WTC11 (cell line): ENCODE results near the gene MTRF1. TPM values are rescaled to one million over a fixed set of nuclear protein-coding genes. Genes with fewer than 3 reads are reported as not detected.

Source experiments
- ATAC-seq: fragments of 200-7000 bp; cut with Tn5 transposase; 2 replicates; pipeline ENCODE4 v1.10.0; 2021; ENCODE audit warnings: mild to moderate bottlenecking, moderate library complexity
- CTCF ChIA-PET: fragments of 300-600 bp; sonication (Branson Sonifier 250); formaldehyde crosslinking; loops from one replicate; lab custom pipeline; 2021; ENCODE audit warnings: antibody characterized with exemption; lab: Charles Lee
- POLR2A ChIA-PET: fragments of 350-600 bp; sonication (Branson Sonifier 250); formaldehyde crosslinking; loops from one replicate; lab custom pipeline; 2021; ENCODE audit warnings: antibody characterized with exemption; lab: Charles Lee
- DNase-seq: peaks from one replicate; pipeline ENCODE4 v3.0.0; 2021; ENCODE audit warnings: low spot score
- H3K27ac Mint-ChIP-seq: 2 replicates; pipeline ENCODE4 v1.8.0; 2021; ENCODE audit warnings: mixed read lengths
- H3K27me3 Mint-ChIP-seq: 2 replicates; pipeline ENCODE4 v1.8.0; 2021; ENCODE audit warnings: low read depth, mild to moderate bottlenecking, moderate library complexity, mixed read lengths
- H3K36me3 Mint-ChIP-seq: 2 replicates; pipeline ENCODE4 v1.8.0; 2021; ENCODE audit warnings: mixed read lengths
- H3K4me1 Mint-ChIP-seq: 2 replicates; pipeline ENCODE4 v1.8.0; 2022; ENCODE audit warnings: mixed read lengths
- H3K4me3 Mint-ChIP-seq: 2 replicates; pipeline ENCODE4 v1.8.0; 2021; ENCODE audit warnings: mild to moderate bottlenecking, moderate library complexity, mixed read lengths
- H3K9me3 Mint-ChIP-seq: 2 replicates; pipeline ENCODE4 v1.8.0; 2021; ENCODE audit warnings: mixed read lengths
- CBFB ChIP-seq: sonication (generic); formaldehyde crosslinking; IDR thresholded peaks from 2 replicates; pipeline ENCODE4 v1.8.1; 2022; ENCODE audit warnings: mild to moderate bottlenecking, low read depth, missing genetic modification reagents
- EMX1 ChIP-seq: fragments of 250-450 bp; sonication (Bioruptor Pico); IDR thresholded peaks from 2 replicates; pipeline ENCODE4 v1.8.0; 2021; ENCODE audit warnings: mild to moderate bottlenecking
- ESRRA ChIP-seq: sonication (generic); formaldehyde crosslinking; IDR thresholded peaks from 2 replicates; pipeline ENCODE4 v1.8.1; 2022; ENCODE audit warnings: mild to moderate bottlenecking, missing genetic modification reagents, borderline replicate concordance
- HMGA2 ChIP-seq: fragments of 250-450 bp; sonication (Bioruptor Pico); IDR thresholded peaks from 2 replicates; pipeline ENCODE4 v1.4.0; 2021; ENCODE audit warnings: mild to moderate bottlenecking, moderate library complexity
- KAT7 ChIP-seq: sonication (generic); formaldehyde crosslinking; IDR thresholded peaks from 2 replicates; pipeline ENCODE4 v1.8.1; 2023; ENCODE audit warnings: missing genetic modification reagents, mild to moderate bottlenecking, borderline replicate concordance
- MLX ChIP-seq: sonication (generic); formaldehyde crosslinking; IDR thresholded peaks from 2 replicates; pipeline ENCODE4 v1.8.1; 2023; ENCODE audit warnings: mild to moderate bottlenecking, missing genetic modification reagents, moderate library complexity
- NFATC4 ChIP-seq: fragments of 250-450 bp; sonication (Bioruptor Pico); IDR thresholded peaks from 2 replicates; pipeline ENCODE4 v1.9.0; 2021; ENCODE audit warnings: mild to moderate bottlenecking
- RELA ChIP-seq: sonication (generic); formaldehyde crosslinking; IDR thresholded peaks from 2 replicates; pipeline ENCODE4 v1.8.1; 2022; ENCODE audit warnings: missing genetic modification reagents, mild to moderate bottlenecking, borderline replicate concordance
- SMAD4 ChIP-seq: sonication (generic); formaldehyde crosslinking; IDR thresholded peaks from 2 replicates; pipeline ENCODE4 v1.8.0; 2022; ENCODE audit warnings: mild to moderate bottlenecking, missing genetic modification reagents
- STAT6 ChIP-seq: sonication (generic); formaldehyde crosslinking; conservative IDR thresholded peaks from 2 replicates; pipeline ENCODE4 v1.8.1; 2023; ENCODE audit warnings: mild to moderate bottlenecking, low read depth, missing genetic modification reagents, moderate library complexity
- TCF7 ChIP-seq: sonication (generic); formaldehyde crosslinking; IDR thresholded peaks from 2 replicates; pipeline ENCODE4 v1.8.0; 2022; ENCODE audit warnings: mild to moderate bottlenecking, low read depth, missing genetic modification reagents, moderate library complexity
- TEAD4 ChIP-seq: sonication (generic); formaldehyde crosslinking; IDR thresholded peaks from 2 replicates; pipeline ENCODE4 v1.8.0; 2022; ENCODE audit warnings: mild to moderate bottlenecking, missing genetic modification reagents
- ZNF219 ChIP-seq: sonication (generic); formaldehyde crosslinking; IDR thresholded peaks from 2 replicates; pipeline ENCODE4 v1.8.0; 2023; ENCODE audit warnings: missing genetic modification reagents, mild to moderate bottlenecking, borderline replicate concordance
- ZNF232 ChIP-seq: sonication (generic); formaldehyde crosslinking; IDR thresholded peaks from 2 replicates; pipeline ENCODE4 v1.8.0; 2022; ENCODE audit warnings: mild to moderate bottlenecking, missing genetic modification reagents
- ZNF263 ChIP-seq: sonication (generic); formaldehyde crosslinking; IDR thresholded peaks from 2 replicates; pipeline ENCODE4 v1.8.1; 2022; ENCODE audit warnings: low read depth, mild to moderate bottlenecking, moderate library complexity, missing genetic modification reagents
- ZNF416 ChIP-seq: fragments of 250-450 bp; sonication (Bioruptor Pico); IDR thresholded peaks from 2 replicates; pipeline ENCODE4 v1.9.0; 2021; ENCODE audit warnings: mild to moderate bottlenecking, inconsistent platforms
- ZNF671 ChIP-seq: fragments of 250-450 bp; sonication (Bioruptor Pico); IDR thresholded peaks from 2 replicates; pipeline ENCODE4 v1.8.0; 2021; ENCODE audit warnings: mild to moderate bottlenecking
- total RNA-seq: library from RNA; stranded (reverse); gene quantifications from 3 replicates; pipeline ENCODE4 v1.2.3, GENCODE V29; 2021
- TF ChIP-seq, protein P1 (sequence below): sonication (generic); formaldehyde crosslinking; IDR thresholded peaks from 2 replicates; pipeline ENCODE4 v1.8.1; 2023; ENCODE audit warnings: mild to moderate bottlenecking, missing genetic modification reagents
- TF ChIP-seq, protein P2 (sequence below): sonication (generic); formaldehyde crosslinking; IDR thresholded peaks from 2 replicates; pipeline ENCODE4 v1.8.1; 2022; ENCODE audit warnings: mild to moderate bottlenecking, missing genetic modification reagents, moderate library complexity, borderline replicate concordance
- TF ChIP-seq, protein P3 (sequence below): sonication (generic); formaldehyde crosslinking; IDR thresholded peaks from 2 replicates; pipeline ENCODE4 v1.8.0; 2022; ENCODE audit warnings: mild to moderate bottlenecking, missing genetic modification reagents
- TF ChIP-seq, protein P4 (sequence below): sonication (generic); formaldehyde crosslinking; IDR thresholded peaks from 2 replicates; pipeline ENCODE4 v1.8.1; 2022; ENCODE audit warnings: missing genetic modification reagents, borderline replicate concordance
- TF ChIP-seq, protein P5 (sequence below): sonication (generic); formaldehyde crosslinking; IDR thresholded peaks from 2 replicates; pipeline ENCODE4 v1.8.0; 2022; ENCODE audit warnings: mild to moderate bottlenecking, missing genetic modification reagents

MTRF1 gene
- total RNA-seq, 1 experiment from 2014 or later: 12.9 TPM

- POLR2A ChIA-PET: no interaction called here
Measured at GRCh38 chr13:41274881-41275280, 11.5 kb upstream of the MTRF1 start.

DNA sequence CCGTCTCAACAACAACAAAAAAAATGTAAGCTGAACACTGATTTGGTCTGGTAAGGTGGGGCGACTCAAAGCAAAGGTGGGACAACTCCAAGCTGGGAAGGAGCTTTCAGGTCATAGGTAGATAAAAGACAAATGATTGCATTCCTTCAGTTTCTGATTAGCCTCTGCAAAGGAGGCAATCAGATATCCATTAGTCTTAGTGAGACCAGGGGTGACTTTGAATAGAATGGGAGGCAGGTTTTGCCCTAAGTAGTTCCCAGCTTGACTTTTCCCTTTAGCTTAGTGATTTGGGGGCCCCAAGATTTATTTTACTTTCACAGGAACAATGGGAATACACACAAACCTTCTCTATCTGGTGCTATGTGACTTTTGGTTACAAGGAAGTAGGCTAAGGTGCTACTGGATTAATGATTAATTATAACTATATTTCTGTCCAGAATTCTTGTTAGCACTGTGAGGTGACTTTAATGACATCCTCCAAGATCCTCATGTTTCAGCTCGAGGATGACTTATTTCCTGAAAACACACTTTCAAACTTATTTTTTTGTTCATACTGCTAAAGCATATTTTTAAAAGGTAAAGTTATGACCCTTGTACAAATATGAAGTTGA lies 10.6 kb upstream of the MTRF1 start:
- POLR2A ChIA-PET: no interaction called here
- CTCF ChIA-PET: no interaction called here
- TF ChIP-seq, protein P1, sequence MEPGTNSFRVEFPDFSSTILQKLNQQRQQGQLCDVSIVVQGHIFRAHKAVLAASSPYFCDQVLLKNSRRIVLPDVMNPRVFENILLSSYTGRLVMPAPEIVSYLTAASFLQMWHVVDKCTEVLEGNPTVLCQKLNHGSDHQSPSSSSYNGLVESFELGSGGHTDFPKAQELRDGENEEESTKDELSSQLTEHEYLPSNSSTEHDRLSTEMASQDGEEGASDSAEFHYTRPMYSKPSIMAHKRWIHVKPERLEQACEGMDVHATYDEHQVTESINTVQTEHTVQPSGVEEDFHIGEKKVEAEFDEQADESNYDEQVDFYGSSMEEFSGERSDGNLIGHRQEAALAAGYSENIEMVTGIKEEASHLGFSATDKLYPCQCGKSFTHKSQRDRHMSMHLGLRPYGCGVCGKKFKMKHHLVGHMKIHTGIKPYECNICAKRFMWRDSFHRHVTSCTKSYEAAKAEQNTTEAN: no peak
- no peak for TF ChIP-seq ZNF219 (CRISPR knock-in tag)
- TF ChIP-seq ZNF263 (CRISPR knock-in tag): no peak
- no peak for TF ChIP-seq SMAD4
- no peak for TF ChIP-seq ZNF416 (CRISPR knock-in tag)
- no peak for TF ChIP-seq HMGA2 (CRISPR knock-in tag)
- TF ChIP-seq, protein P2, sequence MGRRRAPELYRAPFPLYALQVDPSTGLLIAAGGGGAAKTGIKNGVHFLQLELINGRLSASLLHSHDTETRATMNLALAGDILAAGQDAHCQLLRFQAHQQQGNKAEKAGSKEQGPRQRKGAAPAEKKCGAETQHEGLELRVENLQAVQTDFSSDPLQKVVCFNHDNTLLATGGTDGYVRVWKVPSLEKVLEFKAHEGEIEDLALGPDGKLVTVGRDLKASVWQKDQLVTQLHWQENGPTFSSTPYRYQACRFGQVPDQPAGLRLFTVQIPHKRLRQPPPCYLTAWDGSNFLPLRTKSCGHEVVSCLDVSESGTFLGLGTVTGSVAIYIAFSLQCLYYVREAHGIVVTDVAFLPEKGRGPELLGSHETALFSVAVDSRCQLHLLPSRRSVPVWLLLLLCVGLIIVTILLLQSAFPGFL (CRISPR knock-in tag): no peak
- TF ChIP-seq STAT6 (CRISPR knock-in tag): no peak
- TF ChIP-seq KAT7 (CRISPR knock-in tag): no peak

More at GRCh38 chr13:41274881-41275280, 11.5 kb upstream of the MTRF1 start:
- Mint-ChIP-seq H3K4me3 (no peak overlapping the region), H3K4me1 (peaks cover 38% of the 10 kb centered on the region), H3K27me3 (0 out of 2 replicates have a peak, but pooled peaks cover 4% of the 10 kb centered on the region), H3K27ac (no peak overlapping the region), H3K36me3 (peaks cover 13% of the 10 kb centered on the region), H3K9me3 (peaks cover 29% of the 10 kb centered on the region)
- CTCF ChIA-PET: no interaction called here
- DNase-seq (no peak), ATAC-seq (no peak)
- TF ChIP-seq EMX1 (CRISPR knock-in tag) (no peak), ESRRA (CRISPR knock-in tag) (no peak), RELA (CRISPR knock-in tag) (no peak), STAT6 (CRISPR knock-in tag) (no peak), NFATC4 (CRISPR knock-in tag) (no peak), ZNF671 (CRISPR knock-in tag) (no peak), TCF7 (CRISPR knock-in tag) (no peak), CBFB (no peak), TEAD4 (no peak), MLX (CRISPR knock-in tag) (no peak), ZNF232 (no peak)
- TF ChIP-seq, protein P3, sequence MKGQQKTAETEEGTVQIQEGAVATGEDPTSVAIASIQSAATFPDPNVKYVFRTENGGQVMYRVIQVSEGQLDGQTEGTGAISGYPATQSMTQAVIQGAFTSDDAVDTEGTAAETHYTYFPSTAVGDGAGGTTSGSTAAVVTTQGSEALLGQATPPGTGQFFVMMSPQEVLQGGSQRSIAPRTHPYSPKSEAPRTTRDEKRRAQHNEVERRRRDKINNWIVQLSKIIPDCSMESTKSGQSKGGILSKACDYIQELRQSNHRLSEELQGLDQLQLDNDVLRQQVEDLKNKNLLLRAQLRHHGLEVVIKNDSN: no peak
- TF ChIP-seq, protein P4, sequence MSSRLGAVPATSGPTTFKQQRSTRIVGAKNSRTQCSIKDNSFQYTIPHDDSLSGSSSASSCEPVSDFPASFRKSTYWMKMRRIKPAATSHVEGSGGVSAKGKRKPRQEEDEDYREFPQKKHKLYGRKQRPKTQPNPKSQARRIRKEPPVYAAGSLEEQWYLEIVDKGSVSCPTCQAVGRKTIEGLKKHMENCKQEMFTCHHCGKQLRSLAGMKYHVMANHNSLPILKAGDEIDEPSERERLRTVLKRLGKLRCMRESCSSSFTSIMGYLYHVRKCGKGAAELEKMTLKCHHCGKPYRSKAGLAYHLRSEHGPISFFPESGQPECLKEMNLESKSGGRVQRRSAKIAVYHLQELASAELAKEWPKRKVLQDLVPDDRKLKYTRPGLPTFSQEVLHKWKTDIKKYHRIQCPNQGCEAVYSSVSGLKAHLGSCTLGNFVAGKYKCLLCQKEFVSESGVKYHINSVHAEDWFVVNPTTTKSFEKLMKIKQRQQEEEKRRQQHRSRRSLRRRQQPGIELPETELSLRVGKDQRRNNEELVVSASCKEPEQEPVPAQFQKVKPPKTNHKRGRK (CRISPR knock-in tag): no peak
- TF ChIP-seq, protein P5, sequence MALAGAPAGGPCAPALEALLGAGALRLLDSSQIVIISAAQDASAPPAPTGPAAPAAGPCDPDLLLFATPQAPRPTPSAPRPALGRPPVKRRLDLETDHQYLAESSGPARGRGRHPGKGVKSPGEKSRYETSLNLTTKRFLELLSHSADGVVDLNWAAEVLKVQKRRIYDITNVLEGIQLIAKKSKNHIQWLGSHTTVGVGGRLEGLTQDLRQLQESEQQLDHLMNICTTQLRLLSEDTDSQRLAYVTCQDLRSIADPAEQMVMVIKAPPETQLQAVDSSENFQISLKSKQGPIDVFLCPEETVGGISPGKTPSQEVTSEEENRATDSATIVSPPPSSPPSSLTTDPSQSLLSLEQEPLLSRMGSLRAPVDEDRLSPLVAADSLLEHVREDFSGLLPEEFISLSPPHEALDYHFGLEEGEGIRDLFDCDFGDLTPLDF: no peak

More for the DNA sequence above, 10.6 kb upstream of the MTRF1 start:
- Mint-ChIP-seq H3K27ac (no peak overlapping the region), H3K4me3 (no peak overlapping the region), H3K27me3 (0 out of 2 replicates have a peak, but pooled peaks cover 4% of the 10 kb centered on the region), H3K36me3 (peaks cover 15% of the 10 kb centered on the region), H3K4me1 (peaks cover 28% of the 10 kb centered on the region), H3K9me3 (peaks cover 33% of the 10 kb centered on the region)
- no peak for DNase-seq
- ATAC-seq: no peak
